A549 treated with Hydrocortisone at 1 μM for 4 hours (cell line): Measurements from ENCODE around the gene GLDC. TPM values are rescaled to one million over a fixed set of nuclear protein-coding genes. Genes with fewer than 3 reads are reported as not detected.

Source experiments
- total RNA-seq: library from RNA; stranded (reverse); fragments of 200-300 nt; extraction: Qiagen RNA extraction; gene quantifications from 5 replicates; pipeline ENCODE4 v1.2.3, GENCODE V29; 2022

The GLDC gene
- 12.6 to 16.1 TPM (median 13.0 TPM) in 5 replicates for total RNA-seq

GRCh38 chr9:6645355-6646292 is at the start of gene GLDC:
GLDC (minus strand) TSS chr9:6645729; CDS start chr9:6645499, 230 bp downstream.

Other genes with a start within 250 kb of the GLDC start
- 23.3 to 34.4 TPM (median 28.9 TPM) in 5 replicates for gene UHRF2, start 232.5 kb downstream of the GLDC start, total RNA-seq
- gene KDM4C, start 112.2 kb upstream of the GLDC start, total RNA-seq = 7.3 to 12.7 TPM (median 8.0 TPM) in 5 replicates